OCI-LY3 (cell line): ENCODE data around the gene JUN.

ENCODE experiments used
- CTCF ChIP-seq: fragments of 200-600, 300-600 bp; sonication (generic); IDR thresholded peaks from 2 replicates; pipeline ENCODE4 v1.5.1; 2014; ENCODE audit warnings: antibody characterized with exemption, low read length, low read depth
- EZH2phosphoT487 ChIP-seq: fragments of 200-600 bp; shearing (Covaris generic); IDR thresholded peaks from 2 replicates; pipeline ENCODE4 v1.6.1; 2018; ENCODE audit warnings: antibody characterized with exemption, mixed run types, low read depth

DNA sequence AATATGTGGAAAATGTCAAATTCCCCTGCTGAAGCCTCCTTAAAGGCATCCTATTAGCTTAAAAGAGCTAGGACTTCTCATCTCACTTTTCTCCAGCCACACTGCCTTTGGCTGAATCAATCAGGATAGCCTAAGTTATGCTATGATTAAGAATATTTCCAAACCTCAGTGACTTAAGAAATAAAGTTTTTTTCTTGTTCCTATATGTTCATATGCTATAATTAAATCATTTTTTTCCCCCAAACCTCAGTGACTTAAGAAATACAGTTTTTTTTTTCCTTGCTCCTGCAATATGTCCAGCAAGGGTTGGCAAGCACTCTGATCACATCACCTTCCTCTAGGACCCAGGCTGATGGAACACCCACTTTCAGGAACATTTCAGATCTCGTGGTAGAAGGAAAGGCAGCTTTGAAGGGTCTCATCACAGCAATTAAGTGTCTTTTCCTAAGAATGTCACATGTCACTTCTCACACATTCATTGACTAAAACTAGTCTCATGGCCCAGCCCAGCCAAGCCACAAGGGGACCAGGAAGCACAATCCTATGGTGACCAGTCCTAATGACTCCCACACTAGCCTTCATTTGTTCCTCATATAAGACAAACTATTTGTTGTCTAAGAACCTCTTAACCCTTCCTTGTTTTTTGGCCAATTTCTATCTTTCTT, 6.3 kb upstream of the JUN start:
- TF ChIP-seq CTCF (no peak), EZH2phosphoT487 (no peak)
